ENCODE data around the gene MESP1.

The MESP1 gene

DNA sequence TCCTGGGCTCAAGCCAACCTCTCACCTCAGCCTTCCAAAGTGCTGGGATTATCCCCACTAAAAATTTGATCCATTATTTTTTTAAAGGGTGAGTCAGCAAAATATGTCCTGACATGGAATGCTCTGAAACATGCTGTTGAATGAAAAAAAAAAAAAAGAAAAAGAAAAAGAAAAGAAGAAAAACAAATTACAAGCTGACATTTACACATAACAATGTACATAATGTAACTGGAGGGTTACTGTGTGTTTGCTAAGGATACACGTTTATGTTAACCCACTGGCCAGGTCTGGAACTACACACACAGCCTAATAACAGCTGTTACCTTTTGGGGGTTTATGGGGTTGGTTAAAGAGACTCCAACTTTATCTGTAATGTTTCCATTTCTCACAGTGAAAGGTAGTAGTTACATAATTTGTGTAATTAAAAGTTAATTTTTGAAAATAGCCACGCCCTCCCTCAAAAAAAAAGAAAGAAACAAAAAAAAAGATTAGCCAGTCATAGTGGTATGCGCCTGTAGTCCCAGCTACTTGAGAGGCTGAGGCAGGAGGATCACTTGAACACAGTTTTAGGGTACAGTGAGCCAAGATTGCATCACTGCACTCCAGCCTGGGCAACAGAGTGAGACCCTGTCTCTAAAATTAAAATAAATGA, 22.0 kb upstream of the MESP1 start:
- ChIA-PET POLR2A (interaction anchor here (0.5 kb wide), 1 partner anchor 1152 kb away, joined by 3 read pairs; no protein-coding TSS in a partner anchor), CTCF (interaction anchor here (0.7 to 7.9 kb wide), 6 partner anchors 12 to 701 kb away, joined by 4 to 89 read pairs (median 5); no protein-coding TSS in a partner anchor)
- H3K27ac ChIP-seq (ENCODE audit: extremely low read depth, low read depth, low read length): no peak overlapping the region

GRCh38 chr15:89770041-89770440, 19.0 kb upstream of the MESP1 start:
- no peak overlapping the region for H3K27ac ChIP-seq (ENCODE audit: extremely low read depth, low read depth, low read length)
- TF ChIP-seq ZNF747 (tag by site-specific recombination; IDR thresholded peaks at IDR 0.05): no peak
- no peak for TF ChIP-seq ZNF146 (tag by site-specific recombination; IDR thresholded peaks at IDR 0.05)
- TF ChIP-seq IKZF3 (tag by site-specific recombination; IDR thresholded peaks at IDR 0.05): no peak
- no peak for TF ChIP-seq YY1 (tag by site-specific recombination; IDR thresholded peaks at IDR 0.05)
- no peak for TF ChIP-seq ZNF423 (tag by site-specific recombination; IDR thresholded peaks at IDR 0.05)
- TF ChIP-seq MEIS1 (CRISPR knock-in tag; IDR thresholded peaks at IDR 0.05; ENCODE audit: borderline replicate concordance): no peak
- CTCF ChIA-PET: interaction anchor here (1.5 to 5.2 kb wide), 2 partner anchors 9 to 105 kb away, joined by 10 to 31 read pairs; no protein-coding TSS in a partner anchor
- POLR2A ChIA-PET: no interaction called here
- no peak overlapping the region for H3K4me3 ChIP-seq (ENCODE audit: low read depth, low read length)
- H3K4me1 ChIP-seq (ENCODE audit: control insufficient read depth, insufficient read depth, low read length): no peaks in the 10 kb centered on the region
- H3K36me3 ChIP-seq (ENCODE audit: control insufficient read depth in 2 of 2, insufficient read depth in 1 of 2, low read length in 2 of 2): no peaks in the 10 kb centered on the region
- H3K9me3 ChIP-seq (ENCODE audit: control insufficient read depth, insufficient read depth, low read depth, low read length): no peaks in the 10 kb centered on the region

More for the DNA sequence above, 22.0 kb upstream of the MESP1 start:
- Histone ChIP-seq H3K9me3 (ENCODE audit: control insufficient read depth, insufficient read depth, low read depth, low read length) (no peaks in the 10 kb centered on the region), H3K36me3 (ENCODE audit: control insufficient read depth in 2 of 2, insufficient read depth in 1 of 2, low read length in 2 of 2) (no peaks in the 10 kb centered on the region), H3K4me3 (ENCODE audit: low read depth, low read length) (no peak overlapping the region), H3K4me1 (ENCODE audit: control insufficient read depth, insufficient read depth, low read length) (no peaks in the 10 kb centered on the region; the same call in 1 of the 2 replicates)
- TF ChIP-seq ZBTB7A (tag by site-specific recombination; IDR thresholded peaks at IDR 0.05; ENCODE audit: low read depth) (no peak), ZNF600 (tag by site-specific recombination; IDR thresholded peaks at IDR 0.05) (0 out of 2 replicates have a peak, but pooled peaks have one; percentile 13), PRDM10 (tag by site-specific recombination; IDR thresholded peaks at IDR 0.05) (peak; percentile 82), ZNF707 (tag by site-specific recombination; IDR thresholded peaks at IDR 0.05) (no peak), ZNF701 (tag by site-specific recombination; IDR thresholded peaks at IDR 0.05) (no peak), ZNF37A (tag by site-specific recombination; IDR thresholded peaks at IDR 0.05) (no peak), ZNF174 (tag by site-specific recombination; IDR thresholded peaks at IDR 0.05) (no peak), ZNF10 (tag by site-specific recombination; IDR thresholded peaks at IDR 0.05) (no peak), ZNF362 (tag by site-specific recombination; IDR thresholded peaks at IDR 0.05) (no peak), ZNF521 (tag by site-specific recombination; IDR thresholded peaks at IDR 0.05) (no peak), ZNF561 (tag by site-specific recombination; IDR thresholded peaks at IDR 0.05; ENCODE audit: borderline replicate concordance) (no peak)

DNA sequence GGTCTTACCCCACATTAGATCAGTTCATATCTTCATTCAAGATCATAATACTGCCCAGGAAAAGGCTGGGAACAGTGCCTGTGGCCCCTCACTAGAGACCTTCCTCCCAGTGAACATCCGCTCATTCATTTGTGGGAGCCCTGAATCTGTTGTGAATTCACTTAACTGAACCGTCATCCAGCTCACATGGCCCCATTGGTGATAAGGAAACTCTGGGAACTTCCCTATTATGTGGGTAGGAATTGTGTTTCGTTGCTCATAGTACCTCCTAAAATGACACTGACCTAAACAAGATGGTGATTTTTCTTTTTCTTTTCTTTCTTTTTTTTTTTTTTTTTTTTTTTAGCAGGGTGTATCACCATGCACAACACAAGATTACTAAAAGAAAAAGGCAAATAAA, 18.3 kb upstream of the MESP1 start:
- CTCF ChIA-PET: interaction anchor here (0.6 to 1.8 kb wide), 3 partner anchors 13 to 187 kb away, joined by 3 to 8 read pairs (median 3); no protein-coding TSS in a partner anchor
- Histone ChIP-seq H3K4me3 (ENCODE audit: low read depth, low read length) (no peak overlapping the region), H3K4me1 (ENCODE audit: control insufficient read depth, insufficient read depth, low read length) (no peaks in the 10 kb centered on the region), H3K27ac (ENCODE audit: extremely low read depth, low read depth, low read length) (no peak overlapping the region), H3K36me3 (ENCODE audit: control insufficient read depth in 2 of 2, insufficient read depth in 1 of 2, low read length in 2 of 2) (no peaks in the 10 kb centered on the region), H3K9me3 (ENCODE audit: control insufficient read depth, insufficient read depth, low read depth, low read length) (no peaks in the 10 kb centered on the region)
- POLR2A ChIA-PET: no interaction called here
- TF ChIP-seq ZNF10 (tag by site-specific recombination; IDR thresholded peaks at IDR 0.05): no peak
- no peak for TF ChIP-seq ZSCAN23 (tag by site-specific recombination; IDR thresholded peaks at IDR 0.05)
- no peak for TF ChIP-seq ZNF830 (tag by site-specific recombination; IDR thresholded peaks at IDR 0.05; ENCODE audit: low read depth)
- TF ChIP-seq ZNF311 (tag by site-specific recombination; IDR thresholded peaks at IDR 0.05; ENCODE audit: borderline replicate concordance): no peak
- TF ChIP-seq ZNF274 (IDR thresholded peaks at IDR 0.05; ENCODE audit: low read length): no peak
- no peak for TF ChIP-seq ZNF274 (tag by site-specific recombination; IDR thresholded peaks at IDR 0.05; ENCODE audit: borderline replicate concordance)
- TF ChIP-seq REPIN1 (tag by site-specific recombination; IDR thresholded peaks at IDR 0.05; ENCODE audit: low read depth): no peak
- no peak for TF ChIP-seq ZFP3 (tag by site-specific recombination; IDR thresholded peaks at IDR 0.05; ENCODE audit: low read depth)
- TF ChIP-seq IKZF3 (tag by site-specific recombination; IDR thresholded peaks at IDR 0.05): no peak
- no peak for TF ChIP-seq ZNF677 (tag by site-specific recombination; IDR thresholded peaks at IDR 0.05)
- no peak for TF ChIP-seq ZNF548 (tag by site-specific recombination; IDR thresholded peaks at IDR 0.05)
- TF ChIP-seq GLIS2 (tag by site-specific recombination; IDR thresholded peaks at IDR 0.05): no peak
- no peak for TF ChIP-seq ZNF175 (tag by site-specific recombination; IDR thresholded peaks at IDR 0.05)
- TF ChIP-seq GLIS1 (tag by site-specific recombination; IDR thresholded peaks at IDR 0.05): no peak
